ENCODE data around the gene SMAD9.

The SMAD9 gene

DNA sequence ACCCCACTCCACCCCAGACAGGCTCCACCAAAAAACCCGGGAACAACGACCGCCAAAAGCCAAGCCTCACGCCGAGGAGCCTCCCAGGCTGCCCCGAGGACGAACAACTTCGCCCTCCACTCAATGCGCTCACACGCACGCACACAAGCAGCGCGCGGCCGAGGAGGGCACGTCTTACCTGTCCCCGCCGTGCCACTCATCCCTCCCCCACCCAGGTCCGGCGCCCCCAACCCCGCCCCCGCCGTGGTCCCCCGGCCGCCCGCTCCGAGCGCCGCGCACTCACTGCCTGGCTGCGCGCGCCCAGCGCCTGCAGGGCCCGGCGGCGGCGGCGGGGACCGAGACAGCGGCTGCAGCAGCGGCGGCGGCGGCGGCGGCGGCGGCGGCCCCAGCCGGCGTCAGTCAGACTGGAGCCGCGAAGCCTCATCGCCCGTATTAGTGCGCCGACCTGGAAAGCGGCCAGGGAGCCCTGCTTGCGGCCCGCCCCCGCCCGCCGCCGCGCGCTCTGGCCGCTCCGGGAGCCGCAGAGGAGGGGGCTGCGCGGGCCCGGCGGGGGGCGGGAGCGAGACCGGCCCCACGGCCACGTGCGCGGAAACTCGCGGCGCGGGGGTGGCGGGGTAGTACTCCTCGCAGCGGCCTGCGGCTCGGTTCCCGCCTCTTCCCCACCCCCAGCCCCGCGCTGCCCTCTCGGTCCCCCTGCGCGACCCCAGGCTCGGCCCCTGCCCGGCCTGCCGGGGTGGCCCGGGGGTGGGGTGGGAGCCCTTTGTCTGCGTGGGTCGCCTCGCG lies at the start of gene SMAD9:
SMAD9 (minus strand) TSS at position 406 of the 783 bp plus-strand sequence. CDS start 40,549 bp downstream, outside the sequence.
- DNase-seq: peak; percentile 13

GRCh38 chr13:36966404-36966803 lies 46.4 kb upstream of the SMAD9 start:
- no peak for DNase-seq

- DNase-seq: peak; percentile 26
Measured at GRCh38 chr13:36965767-36966166, 45.7 kb upstream of the SMAD9 start.

DNA sequence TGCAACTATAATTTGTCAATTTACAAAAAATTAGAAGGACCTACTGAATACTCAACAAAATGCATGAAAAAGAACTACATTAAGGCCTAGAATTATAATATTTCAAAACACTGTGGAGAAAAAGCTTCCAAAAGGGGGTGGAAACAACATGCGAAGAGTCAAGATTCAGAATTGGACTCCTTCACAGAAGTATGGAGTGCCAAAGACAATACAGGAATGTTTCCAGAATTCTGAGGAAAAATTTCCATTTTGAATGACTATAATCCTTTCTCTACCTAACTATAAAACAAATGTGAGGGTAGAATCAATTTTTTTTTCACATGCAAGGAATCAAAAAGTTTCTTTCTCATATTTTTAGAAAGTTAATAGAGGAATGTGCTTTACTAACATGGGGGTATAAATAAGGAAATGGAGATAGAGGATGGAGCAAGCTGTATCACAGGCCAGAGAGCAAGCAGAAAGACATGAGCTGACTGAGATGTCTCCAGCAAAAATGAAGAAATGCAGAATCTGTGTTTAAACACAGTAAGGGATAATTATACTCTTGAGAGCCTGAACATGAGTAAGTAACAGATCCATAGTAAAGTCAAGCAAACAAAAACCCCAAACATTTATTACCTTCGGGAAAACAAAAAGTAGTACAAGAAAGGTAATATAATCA lies 39.5 kb upstream of the SMAD9 start:
- DNase-seq: no peak

DNA sequence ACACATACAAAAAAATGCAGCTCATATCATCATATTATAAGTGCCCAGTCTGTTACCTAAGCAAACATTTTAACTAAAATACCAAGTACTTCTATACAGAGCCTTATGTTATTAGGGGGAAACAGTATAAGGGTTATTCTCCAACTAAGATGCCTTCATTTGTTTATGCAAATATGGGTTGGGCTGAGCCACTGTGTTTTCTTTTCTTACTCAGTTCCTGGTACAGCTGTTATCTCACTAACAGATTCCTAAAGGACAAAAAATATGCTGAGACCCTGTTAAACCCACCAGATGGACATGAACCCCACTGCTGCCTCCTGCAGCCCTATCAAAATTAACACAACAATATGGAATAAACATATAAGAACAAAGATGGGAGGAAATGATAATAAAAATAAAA lies 34.5 kb upstream of the SMAD9 start:
- no peak for DNase-seq

DNA sequence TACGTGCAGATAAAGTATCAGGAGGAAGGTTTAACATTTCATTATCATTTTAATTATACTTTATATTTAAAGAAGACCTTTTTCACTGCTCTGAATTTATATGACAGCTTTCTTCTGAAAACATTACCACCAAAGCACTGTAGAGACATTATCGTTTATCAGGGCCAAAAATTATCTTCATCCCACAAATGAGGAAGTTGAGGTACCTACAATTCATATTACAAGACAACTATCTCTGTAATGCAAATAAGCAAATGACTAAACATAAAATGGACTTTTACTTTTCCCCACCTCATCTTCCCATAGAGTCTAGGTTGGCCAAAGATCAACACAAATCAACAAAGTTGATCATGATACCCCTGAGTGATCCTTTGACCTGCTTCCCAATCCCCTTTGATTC lies 30.9 kb upstream of the SMAD9 start:
- DNase-seq: no peak

- no peak for DNase-seq
Measured at GRCh38 chr13:36950330-36950729, 30.3 kb upstream of the SMAD9 start.

GRCh38 chr13:36945078-36945477 lies 25.0 kb upstream of the SMAD9 start:
- no peak for DNase-seq

- DNase-seq: no peak
Measured at GRCh38 chr13:36925603-36926002, 5.6 kb upstream of the SMAD9 start.

DNA sequence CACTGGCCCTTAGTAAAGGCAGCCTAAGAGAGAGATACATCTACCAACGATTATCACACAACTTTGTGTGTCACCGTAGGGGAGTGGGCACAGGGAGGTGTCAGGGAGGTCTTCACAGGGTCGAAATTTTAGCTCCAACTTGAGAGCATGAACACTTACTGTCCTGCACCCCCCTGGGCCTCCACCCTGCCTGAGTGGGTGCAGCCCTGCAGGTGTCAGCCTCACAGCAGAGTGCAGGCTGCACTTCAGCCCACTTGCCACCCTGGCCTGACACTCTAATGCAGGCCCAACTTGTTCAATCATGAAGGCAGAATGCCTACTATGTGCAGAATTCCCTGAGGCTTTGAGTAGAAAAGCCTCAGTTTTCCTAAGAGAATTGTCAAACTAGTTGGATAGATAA lies 4.0 kb upstream of the SMAD9 start:
- DNase-seq: no peak

GRCh38 chr13:36921631-36922301 lies 1.7 kb upstream of the SMAD9 start:
- DNase-seq: no peak

GRCh38 chr13:36920616-36921185 lies 663 bp upstream of the SMAD9 start:
- no peak for DNase-seq

DNA sequence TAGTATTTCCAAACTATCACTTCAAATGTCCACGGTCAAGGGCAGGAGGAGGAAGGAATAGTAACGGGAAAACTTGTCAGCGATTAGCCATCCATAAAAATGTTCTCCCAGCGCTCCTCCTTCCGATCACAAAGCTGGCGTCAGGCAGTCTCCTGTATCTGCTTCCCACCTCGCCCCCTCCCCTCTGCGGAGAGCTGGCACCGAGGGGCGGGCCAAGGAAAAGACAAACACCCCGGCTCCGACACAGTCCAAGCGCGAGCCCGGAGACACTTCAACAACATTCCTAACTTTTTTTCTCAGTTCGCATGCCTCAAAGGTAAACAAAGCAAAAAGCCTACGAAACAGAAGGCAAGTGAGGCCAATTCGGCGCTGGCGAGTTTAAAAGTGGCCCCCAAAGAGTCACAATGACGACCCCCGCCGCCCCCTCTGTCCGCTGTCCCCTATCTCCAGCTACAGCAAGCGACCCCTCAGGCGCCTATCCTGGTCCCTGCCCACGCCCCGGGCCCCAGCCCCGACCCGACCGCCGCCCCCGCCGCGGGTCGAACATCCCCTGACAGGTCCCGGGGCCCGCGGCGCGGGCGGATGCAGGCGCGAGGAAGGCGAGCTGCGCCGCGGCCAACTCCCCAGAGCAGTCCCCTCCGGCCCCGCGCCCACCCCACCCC lies 736 bp downstream of the SMAD9 start:
- DNase-seq: no peak

DNA sequence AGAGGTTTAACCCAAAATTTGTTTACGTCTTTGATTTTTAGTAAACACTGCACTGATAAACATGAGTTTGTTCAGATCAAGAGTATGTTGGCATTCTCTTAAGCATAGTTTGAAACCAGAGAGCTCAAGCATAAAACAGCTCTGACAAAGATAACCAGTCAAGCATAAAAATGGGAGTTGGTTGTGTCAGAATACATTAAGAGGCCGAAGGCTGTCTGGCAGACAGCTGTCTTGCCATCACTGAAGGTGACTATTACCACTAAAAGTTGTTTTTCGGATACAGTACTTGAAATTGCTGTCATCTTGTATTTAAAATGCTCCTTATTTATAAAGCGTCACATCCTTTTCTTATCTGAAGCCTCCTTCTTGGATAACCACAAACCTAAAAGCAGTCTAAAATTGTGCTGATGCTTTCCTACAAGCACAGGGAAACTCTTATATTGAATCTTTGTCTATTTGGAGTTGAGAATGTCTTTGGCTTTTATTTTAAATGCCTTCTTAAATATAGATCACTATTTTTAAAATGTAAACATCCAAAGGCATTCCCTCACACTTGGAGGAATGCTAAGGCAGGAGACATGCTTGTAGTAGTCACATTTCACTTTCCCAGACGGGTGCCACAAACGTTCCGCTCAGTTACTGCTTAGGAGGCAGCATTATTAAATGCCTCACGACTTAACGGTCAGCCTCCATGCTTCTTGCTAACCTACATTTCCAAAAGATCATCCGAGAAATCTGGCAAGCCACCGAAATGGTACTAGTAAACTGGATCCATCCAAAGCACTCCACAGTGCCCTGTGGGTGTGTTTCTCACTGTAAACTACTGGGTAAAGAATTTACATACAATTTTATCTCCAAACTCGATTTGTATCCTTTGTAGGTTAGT lies 1.5 kb downstream of the SMAD9 start:
- DNase-seq: no peak

GRCh38 chr13:36917311-36917710 lies 2.7 kb downstream of the SMAD9 start:
- DNase-seq: no peak

GRCh38 chr13:36915896-36916640 lies 4.0 kb downstream of the SMAD9 start:
- no peak for DNase-seq

DNA sequence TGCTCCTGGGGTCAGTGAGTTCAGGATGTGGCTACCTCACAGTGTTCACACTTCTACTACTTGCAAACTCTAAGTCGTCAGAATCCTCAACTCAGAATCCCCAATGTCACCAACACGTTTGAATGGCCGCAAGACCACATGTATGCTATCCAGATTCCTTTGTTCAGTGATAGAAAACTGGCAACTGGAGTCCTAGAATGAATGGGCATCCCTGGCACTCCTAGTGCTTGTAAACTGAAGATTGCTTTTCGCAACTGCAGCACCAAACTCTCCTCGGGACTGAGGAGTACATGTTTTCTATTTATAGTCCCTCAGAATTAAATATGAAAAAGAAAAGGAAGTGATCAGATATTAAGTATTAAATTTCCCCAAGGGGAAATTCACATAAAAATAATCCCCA lies 4.9 kb downstream of the SMAD9 start:
- no peak for DNase-seq

DNA sequence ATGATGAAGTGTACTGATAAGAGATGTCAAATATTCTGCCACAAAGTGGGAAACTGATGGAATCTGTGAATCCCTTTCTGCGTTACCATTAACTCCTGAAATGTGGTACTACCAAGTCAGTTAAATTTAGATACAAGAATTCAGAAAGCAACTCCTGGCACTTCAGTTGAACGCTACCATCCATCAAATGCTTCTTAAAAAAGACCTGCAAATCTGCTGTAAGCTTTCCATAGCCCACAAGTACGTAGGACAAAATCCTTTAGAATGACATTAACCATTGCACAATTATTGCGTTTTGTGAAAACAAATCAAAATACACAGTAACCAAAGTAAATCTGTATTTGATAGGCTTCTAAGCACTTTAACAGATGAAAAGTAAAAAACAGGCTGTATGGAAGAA lies 5.4 kb downstream of the SMAD9 start:
- no peak for DNase-seq

DNA sequence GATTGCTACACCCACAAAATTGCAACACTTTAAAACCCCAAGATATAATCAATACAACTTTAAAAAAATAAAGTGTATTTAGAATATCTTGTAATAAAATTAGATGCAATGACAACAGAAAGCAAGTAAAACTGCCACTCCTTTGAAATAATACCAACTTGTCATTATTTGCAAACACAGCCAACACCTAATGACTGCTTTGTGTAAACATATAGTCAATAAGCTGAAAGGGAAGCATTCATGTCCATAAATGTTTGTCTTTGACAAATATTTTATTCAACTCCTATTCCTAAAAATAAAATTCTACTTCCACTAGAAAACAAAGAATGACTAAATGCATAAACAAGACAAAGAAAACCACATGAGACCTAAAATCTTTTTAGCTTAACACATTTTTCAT lies 6.6 kb downstream of the SMAD9 start:
- no peak for DNase-seq

DNA sequence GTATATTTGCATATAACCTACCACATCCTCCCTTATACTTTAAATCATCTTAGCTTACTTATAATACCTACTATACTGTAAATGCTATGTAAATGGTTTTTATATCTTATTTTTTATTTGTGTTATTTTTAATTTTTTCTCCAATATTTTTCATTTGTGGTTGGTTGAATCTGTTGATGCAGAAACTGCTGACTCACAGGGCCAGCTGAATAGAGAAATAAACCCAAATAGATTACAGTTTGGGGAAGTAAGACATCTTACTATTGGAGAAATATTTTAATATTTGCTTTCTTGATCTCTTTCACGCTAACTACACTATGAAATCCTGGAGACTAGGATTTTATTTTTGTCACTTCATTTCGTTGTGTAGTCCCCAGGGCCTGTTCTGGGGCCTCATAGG lies 7.1 kb downstream of the SMAD9 start:
- no peak for DNase-seq

GRCh38 chr13:36912369-36912768 lies 7.7 kb downstream of the SMAD9 start:
- DNase-seq: no peak

All from activated CD4-positive, alpha-beta T cell treated with anti-CD3 and anti-CD28 coated beads, Interleukin-2, Interleukin-6, amounts not matched to agents 100 ng/mL and 50 ng/mL, durations not matched to agents 16 hours and 8 hours (primary cell).